Stimulated activated naive CD8-positive, alpha-beta T cell treated with anti-CD3 and anti-CD28 coated beads, Interleukin-15, amount 100 ng/mL, for 72 hours (primary cell): ENCODE data around the gene OR2AG1.

ENCODE experiments used
- ATAC-seq: fragments of 150-1000 bp; cut with Tn5 transposase; 2 replicates; pipeline ENCODE4 v1.10.0; 2021; ENCODE audit warnings: mild to moderate bottlenecking, moderate library complexity
- DNase-seq, 2 donors: peaks; one replicate each; pipeline ENCODE4 v3.0.0; 2021 to 2022
- H3K27ac Mint-ChIP-seq, 2 donors: one replicate each; pipeline ENCODE4 v1.8.0; 2022; ENCODE audit warnings: mild to moderate bottlenecking in 2 of 2, mixed read lengths in 2 of 2, moderate library complexity in 2 of 2
- H3K27me3 Mint-ChIP-seq: one replicate; pipeline ENCODE4 v1.8.0; 2022; ENCODE audit warnings: mixed read lengths
- H3K4me1 Mint-ChIP-seq: one replicate; pipeline ENCODE4 v1.8.0; 2022; ENCODE audit warnings: mild to moderate bottlenecking, mixed read lengths
- H3K4me3 Mint-ChIP-seq, 2 donors: one replicate each; pipeline ENCODE4 v1.8.0; 2022; ENCODE audit warnings: mild to moderate bottlenecking in 2 of 2, mixed read lengths in 2 of 2, moderate library complexity in 1 of 2
- H3K9me3 Mint-ChIP-seq, 2 donors: one replicate each; pipeline ENCODE4 v1.8.0; 2022; ENCODE audit warnings: mixed read lengths in 2 of 2

OR2AG1 gene

GRCh38 chr11:6828103-6828502 is 45.3 kb downstream of the OR2AG1 start:
- no peaks in the 10 kb centered on the region for H3K9me3 Mint-ChIP-seq
- ATAC-seq, result no peak
- H3K27ac Mint-ChIP-seq, result no peak overlapping the region
- no peak overlapping the region for H3K4me3 Mint-ChIP-seq
- no peaks in the 10 kb centered on the region for H3K4me1 Mint-ChIP-seq
- DNase-seq, result no peak
- H3K27me3 Mint-ChIP-seq, result peaks cover 20% of the 10 kb centered on the region

GRCh38 chr11:6833356-6833755 is 50.5 kb downstream of the OR2AG1 start:
- no peak overlapping the region for H3K4me3 Mint-ChIP-seq
- peaks cover 20% of the 10 kb centered on the region for H3K27me3 Mint-ChIP-seq
- no peaks in the 10 kb centered on the region for H3K9me3 Mint-ChIP-seq
- no peak for ATAC-seq
- DNase-seq, result no peak
- H3K4me1 Mint-ChIP-seq, result no peaks in the 10 kb centered on the region
- no peak overlapping the region for H3K27ac Mint-ChIP-seq

- H3K4me3 Mint-ChIP-seq, result no peak overlapping the region
- no peaks in the 10 kb centered on the region for H3K9me3 Mint-ChIP-seq
- DNase-seq (no peak), ATAC-seq (no peak)
- H3K27ac Mint-ChIP-seq, result no peak overlapping the region
- peaks cover 16% of the 10 kb centered on the region for H3K27me3 Mint-ChIP-seq
- no peaks in the 10 kb centered on the region for H3K4me1 Mint-ChIP-seq
These were observed 51.2 kb downstream of the OR2AG1 start for GRCh38 chr11:6834021-6834420.
